ENCODE data around the gene TDRD15.
"Not testable (repeated sequence)": the region's sequence is repeated elsewhere in the genome, so short reads cannot be mapped to it uniquely, and the experiment has no call there.

TDRD15 gene

DNA sequence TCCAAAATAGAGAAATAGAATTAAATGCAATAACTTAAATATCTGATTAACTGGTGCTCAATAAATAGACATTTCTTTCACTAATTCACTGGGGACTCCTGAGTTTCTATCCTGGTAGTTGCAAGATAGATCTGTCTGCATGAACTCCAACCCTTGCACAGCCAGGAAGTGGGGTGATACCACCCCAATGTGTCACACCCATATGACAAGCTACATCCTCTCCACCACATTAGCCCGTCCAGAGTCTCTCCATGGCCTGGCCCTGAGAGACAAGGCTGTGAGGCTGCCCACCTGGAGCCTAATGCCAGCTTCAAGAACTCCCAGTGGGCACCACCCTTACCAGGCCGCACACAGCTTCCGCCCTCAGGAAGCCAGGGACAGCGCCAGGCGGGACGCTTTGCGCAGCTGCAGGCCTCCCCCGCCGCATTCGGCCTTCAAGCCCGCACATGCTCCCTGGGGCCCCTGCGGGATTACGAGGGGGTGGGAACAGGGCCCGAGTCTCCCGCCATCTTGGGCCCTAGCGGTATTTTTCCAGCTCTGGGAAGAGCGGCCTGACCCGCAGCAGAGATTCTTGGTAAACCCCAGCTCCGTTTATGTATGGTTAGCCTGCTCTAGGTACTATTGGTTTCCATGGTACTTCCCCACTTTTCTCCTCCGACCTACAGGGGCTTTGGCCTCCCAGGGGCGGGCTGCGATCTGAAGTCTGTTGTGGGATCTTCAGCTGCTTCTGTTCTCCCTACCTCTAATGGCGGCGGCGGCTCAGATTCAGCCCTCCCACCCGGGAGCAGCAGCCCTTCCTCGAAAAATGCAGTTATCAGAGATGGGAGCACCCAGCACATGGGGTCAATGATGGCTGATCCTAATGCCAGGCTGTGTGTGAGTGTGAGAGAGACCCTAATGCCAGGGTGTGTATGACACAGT is at the start of gene TDRD15:
TSS of gene TDRD15 (plus strand) at position 496 of the 921 bp plus-strand sequence. CDS start 13,500 bp downstream, outside the sequence.
- no peak for DNase-seq

DNA sequence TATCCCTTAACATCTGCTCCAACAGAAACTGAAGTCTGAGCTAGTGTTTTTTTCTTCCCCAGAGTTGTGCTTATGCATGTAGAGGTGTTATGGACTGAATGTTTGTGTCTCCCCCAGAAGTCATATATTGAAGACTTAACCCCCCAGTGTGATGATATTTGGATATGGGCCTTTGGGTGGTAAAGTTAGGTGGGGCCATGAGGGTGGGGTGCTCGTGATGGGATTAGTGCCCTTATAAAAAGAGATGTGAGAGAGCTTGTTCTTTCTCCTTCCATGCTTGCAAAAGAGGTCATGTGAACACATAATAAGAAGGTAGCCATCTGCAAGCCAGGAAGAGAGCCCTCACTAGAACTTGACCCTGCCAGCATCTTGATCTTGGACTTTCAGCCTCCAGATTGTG is 45.5 kb upstream of the TDRD15 start:
- no peak for DNase-seq

DNA sequence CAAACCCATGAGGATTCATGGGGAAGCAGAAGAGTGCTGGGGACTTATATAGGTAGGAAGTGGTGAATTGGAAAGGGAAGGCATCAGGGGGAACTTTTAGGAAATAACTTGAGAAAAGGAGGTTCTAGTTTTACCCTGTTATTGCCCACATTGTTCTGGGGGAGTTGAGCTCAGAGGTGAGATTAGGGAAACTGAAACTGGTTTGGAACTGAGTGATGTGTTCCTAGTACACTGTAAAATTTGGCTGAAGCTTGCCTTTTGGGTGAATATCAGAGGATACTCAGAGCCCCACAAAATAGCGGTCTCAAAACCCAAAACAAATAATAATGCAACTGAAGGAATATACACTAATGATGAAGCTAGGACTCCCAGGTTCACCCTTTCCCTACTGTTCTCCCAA is 40.3 kb upstream of the TDRD15 start:
- no peak for DNase-seq

DNA sequence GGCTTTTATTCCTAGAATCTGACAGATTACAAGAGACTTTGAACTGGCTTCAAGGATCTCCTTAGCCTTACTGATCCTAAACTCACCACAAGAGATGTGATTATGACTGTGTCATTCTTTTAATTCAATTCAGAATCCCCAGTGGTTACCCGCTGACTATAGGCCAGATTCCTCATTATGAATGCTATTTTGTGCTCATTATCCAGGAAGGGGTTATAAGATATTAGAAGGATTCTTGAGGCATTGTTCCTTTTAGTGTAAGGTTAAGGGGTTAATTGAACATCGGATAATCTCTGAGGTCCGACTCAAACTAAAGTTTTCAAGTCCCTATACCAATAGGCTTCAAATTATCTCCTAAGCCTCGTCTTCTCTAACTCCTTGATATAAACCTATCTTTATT is 39.4 kb upstream of the TDRD15 start:
- DNase-seq: no peak

DNA sequence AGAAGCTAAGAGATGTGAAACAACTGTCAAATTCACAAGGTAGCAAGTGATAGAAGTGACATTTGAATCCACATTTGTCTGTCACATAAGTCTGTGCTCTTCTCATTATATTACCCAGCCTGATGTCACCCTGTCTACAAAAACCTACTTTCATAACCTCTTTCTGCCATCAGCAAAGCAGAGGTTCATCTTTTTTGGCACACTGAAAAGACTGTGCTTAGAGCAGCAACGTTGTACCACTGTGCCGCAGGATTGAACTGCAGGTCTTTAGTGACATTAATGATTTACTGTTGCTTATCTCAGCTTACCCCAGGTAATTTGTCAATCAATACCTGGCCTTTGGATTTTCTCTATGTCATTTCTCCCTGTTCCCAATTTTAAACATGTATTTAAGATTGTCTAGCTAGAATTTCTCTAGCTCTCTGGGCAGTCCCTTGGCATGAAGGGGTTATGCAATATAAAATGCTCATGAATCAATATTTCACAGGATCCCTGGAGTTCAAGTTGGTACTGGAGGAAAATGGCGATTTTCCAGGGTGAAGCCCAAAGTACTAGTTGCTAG is 31.4 kb upstream of the TDRD15 start:
- no peak for DNase-seq

DNA sequence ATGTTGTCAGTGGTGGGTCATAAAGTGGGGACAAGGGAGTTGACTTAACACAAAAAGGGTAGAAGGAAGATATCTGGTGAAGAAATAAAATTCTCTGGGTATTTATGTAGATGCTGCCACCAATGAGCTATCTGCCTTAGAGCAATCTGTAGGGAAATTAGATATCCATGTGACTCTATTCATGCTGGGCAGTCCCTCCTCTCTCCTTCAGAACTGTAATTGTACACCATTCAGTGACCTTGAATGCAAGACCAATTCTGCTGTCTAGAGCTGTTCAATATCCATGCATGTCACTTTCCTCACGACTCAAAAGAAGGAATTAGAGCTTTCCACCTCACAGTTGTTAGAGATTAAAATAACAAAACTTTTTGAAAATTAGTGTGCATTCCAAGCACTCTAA is 28.6 kb upstream of the TDRD15 start:
- no peak for DNase-seq

DNA sequence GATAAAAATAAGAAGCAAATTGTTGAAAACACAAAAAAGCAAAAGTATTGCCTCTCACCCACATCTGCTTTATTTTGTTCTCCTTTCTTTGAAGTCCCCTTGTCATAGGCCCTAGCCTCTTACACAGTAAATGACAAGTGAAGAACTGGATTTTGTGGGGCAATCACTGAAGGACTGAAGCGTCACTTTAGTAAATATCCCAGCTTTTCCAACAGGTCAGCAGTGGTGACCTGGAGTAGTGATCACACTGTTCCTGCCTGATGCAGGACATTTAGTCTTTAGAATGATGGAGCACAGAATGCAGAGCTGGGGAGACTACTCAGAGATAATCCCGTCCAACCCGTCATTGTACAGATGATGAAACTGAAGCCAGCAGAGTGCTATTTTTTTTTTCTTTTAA is 28.1 kb upstream of the TDRD15 start:
- no peak for DNase-seq

DNA sequence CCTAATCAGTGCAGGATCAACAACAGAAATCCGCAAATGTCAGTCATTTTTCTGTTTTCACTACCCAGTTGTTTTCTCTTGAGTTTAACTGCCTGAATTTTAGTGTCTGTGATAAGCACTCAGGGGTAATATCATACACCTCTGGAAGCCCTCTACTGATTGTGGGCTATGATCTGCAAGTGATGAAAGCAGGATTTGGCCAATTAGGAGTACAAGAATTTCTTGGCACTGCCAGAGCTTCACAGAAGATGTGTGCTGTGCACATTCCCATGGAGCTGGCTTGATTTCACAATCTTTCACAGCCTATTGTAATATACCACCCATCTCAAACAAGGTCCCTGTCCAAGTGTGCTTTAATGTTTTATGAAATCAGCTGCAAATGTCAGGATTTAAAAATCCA is 27.3 kb upstream of the TDRD15 start:
- DNase-seq: no peak

DNA sequence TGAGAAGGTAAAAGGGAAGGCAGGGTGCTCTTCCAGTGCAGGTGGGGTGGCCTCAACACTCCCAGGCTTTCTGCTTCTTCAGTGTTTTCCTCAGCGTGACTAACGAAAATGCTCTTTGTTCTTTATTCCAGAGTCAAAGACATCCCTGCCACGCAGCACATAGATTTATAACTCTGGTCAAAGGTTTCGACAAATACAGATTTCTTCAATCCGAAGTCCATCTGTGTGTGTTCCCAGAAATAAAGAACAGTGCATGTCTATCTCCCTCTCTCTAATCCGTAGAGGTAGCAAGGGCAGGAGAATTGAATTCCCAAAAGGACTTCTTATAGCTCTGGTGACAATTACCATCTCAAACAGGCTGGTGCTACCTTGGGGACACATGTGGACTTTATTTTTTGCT is 26.4 kb upstream of the TDRD15 start:
- no peak for DNase-seq

DNA sequence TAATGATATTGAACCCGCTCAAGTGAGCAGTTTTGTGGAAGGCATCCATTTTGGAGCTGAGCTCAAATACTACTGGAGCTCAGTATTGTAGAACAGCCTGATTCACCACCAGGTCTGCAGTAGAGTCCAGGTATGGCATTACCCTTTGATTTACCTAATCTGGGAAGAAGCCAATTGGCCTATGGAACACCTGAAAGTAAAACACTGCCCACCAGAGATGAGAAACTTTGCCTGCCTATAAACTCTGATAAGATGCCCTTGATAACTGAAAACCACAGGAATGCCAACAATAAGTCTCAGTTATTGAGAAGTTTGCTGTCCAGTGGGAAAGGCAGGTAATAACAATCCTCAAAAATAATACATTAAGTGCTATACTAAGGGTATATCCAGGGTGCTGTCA is 25.5 kb upstream of the TDRD15 start:
- DNase-seq: no peak

DNA sequence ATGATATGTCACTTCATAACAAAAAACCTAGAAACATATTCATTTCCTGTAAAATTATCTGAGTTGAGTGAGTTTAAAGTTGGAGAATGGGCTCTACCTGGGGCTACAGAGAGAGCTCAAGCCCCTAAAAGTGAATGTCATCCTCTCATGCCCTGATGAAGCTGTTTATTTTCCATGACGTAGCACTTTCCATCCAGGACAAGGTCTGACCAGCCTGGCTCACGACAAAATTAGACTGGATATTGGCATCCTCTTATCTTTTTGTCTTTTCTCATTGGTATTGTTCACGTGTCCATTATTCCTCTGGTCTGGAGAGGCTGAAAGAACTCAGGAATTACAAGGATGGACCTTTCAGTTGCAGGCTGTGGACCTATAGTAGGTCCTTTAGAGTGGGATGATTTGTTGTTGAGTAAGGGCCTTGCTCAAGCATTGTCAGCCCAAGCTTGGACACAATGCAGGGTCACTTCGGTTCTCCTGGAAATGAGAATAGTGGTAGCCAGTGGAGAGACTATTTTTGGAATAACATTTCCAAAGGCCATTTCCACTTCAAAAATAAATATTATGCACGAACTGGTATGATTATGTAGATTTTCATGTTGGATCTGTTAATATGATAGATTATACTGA is 24.4 kb upstream of the TDRD15 start:
- DNase-seq: no peak

DNA sequence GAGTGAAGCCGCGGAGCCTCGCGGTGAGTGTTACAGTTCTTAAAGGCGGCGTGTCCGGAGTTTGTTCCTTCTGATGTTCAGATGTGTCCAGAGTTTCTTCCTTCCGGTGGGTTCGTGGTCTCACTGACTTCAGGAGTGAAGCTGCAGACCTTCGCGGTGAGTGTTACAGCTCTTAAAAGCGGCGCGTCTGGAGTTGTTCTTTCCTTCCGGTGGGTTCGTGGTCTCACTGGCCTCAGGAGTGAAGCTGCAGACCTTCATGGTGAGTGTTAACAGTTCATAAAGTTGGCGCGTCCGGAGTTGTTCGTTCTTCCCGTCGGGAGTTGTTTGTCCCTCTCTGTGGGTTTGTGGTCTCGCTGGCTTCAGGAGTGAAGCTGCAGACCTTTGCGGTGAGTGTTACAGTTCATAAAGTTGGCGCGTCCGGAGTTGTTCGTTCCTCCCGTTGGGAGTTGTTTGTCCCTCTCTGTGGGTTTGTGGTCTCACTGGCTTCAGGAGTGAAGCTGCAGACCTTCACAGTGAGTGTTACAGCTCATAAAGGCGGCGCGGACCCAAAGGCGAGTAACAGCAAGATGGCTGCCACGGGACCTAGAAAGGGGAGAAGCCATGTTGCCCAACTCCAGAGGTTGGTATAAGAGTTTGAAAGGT is 22.1 kb upstream of the TDRD15 start:
- not testable (repeated sequence) for DNase-seq

DNA sequence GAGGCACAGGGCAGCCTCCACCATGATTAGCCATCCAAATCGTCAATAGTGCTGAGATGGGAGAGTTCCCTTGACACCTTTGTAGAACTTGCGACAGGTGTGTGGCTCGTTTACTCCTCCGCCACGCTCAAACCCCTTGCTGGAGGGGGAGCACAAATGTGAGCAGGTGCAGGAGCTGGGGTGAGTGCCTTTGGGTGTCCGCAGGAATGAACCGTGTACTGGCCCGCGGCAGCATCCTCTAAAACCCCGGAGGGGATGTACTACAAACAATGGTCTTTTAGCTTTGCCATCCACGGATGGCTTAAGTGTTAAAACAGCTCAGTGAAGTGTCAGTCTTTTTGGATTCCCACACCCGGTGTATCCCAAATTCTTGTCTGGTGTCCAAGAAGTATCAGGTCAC is 21.4 kb upstream of the TDRD15 start:
- DNase-seq: no peak

DNA sequence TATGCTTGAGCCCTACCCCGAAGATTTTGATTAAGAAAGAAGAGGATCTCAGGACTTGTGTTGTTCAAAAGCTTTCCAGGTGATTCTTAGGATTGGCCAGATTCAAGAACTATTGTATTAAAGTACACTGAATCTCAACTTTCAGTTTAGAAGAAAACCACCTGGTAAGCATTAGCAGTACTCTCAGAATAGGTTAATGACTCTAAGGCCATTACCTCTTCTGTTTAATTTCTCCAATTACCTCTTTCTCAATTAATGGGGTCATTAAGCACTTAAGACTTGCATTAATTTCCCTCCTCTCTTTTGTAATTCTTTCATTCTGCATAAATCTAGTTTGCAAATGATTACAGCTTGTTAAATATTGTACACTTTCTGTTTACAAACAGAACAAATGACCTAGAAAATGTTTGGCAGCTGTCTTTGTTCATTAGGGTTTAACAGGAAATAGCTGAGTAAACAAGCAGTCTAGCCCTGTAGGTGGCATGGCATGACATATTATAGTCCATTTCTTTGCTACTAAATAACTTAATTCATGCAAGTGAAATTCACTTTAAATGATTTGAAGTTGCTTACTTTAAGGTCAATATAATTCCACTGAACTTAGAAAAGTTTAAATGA is 20.4 kb upstream of the TDRD15 start:
- no peak for DNase-seq

DNA sequence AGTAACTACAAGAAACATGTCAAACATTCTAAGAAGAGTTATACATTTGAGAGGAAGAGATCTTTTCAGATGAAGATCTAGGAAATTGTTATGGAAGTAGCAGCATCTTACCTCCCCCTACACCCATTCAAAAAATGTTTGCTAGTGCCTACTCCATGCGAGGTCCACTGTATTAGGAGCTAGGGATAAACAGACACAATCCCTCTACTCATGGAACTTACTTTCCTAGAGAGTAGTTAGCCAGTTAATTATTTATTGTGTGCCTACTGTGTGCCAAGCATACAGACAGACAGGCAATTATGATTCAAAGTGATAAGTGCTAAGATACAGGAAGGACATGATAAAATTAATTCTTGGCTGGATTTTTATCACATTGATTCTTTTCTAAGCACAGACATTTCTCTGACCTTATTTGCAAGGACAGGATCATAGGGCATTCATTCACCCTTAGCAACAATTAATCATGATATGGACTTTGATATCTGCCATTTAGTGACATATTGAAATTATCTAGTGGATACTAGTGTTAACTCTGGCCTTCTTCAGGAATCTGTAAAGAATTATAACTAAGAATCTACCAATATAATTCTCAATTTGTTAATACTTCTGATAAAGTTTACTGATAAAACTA is 19.6 kb upstream of the TDRD15 start:
- DNase-seq: no peak

DNA sequence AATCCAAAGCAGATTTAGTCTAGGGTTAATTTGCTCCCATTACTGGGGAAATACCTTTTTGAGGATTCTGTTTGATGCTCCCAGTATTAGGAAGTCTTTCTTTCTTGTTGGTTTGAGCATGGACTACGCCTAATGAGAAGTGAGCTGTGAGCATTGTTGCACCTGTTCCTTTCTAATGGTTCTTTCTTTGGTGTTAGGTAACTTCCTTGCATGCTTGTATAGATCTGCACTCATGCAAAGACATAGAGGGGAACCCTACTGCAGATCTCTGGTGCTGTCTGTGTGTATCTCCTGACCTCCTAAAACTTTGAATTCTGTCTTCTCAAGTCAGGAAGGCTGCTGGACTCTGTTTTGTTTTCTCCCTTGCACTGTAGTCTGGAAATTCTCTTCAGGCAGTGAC is 12.8 kb upstream of the TDRD15 start:
- no peak for DNase-seq

DNA sequence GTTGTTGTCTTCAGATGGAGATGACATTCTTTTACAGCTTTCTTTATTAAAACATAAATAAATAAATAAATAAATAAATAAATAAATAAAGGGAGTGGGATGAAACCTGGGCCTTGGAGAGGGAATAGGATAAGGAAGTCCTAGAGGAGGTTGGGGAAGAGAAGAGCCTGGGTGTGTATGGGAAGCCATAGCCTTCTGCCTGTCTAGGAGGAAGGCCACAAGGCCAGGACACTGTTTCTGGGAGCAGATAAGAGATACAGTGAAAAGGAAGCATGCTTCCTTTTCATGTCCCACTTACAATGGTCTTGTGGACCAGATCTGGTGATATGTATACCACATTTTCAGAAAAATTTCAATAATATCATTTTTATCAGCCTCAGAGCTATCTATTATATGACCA is 6.1 kb upstream of the TDRD15 start:
- no peak for DNase-seq

DNA sequence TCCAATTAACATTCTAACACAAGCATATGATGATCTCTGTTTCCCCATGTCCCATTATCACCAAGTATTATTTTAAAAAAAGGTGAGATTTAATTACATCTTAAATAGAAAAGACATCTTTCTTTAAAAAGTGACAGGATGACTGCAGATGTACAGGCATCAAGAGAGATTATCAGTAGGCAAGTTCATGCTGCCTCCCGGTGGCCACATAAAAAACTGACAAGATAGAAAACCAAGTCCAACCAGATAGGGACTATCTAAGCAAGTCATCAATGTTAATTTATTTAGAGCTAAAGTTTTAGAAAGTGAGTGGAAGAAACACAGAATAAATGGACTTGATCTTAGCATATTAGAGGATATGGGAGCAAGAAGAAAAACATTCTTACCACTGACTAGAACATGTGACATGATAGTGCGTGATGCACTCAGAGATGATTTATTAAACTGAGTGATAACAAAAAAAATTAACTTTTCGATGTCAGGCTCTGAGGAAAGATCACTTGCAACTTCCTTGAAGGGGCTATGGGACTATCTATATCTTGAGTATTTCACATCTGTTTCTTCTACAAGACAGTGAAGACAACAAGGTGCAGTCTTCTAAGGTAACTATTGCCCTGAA is 5.4 kb upstream of the TDRD15 start:
- DNase-seq: no peak

DNA sequence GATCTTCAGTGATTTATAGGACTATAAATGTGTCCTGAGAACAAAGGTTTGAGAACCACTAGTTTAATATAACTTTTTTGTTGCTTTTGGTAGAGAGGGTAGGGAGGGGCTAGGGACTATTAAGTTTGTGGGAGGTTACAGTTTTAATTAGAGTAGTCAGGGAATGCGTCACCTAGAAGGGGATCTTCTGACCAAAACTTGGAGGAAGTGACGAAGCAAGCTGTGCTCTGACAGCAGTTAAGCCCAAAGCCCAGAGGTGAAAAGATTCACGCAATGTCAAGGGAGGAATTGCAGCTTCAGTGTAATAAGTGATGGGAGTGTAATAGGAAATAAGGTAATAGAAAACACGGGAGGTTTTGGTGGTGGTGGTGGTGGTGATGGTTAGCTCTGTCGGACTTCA is 8.1 kb downstream of the TDRD15 start:
- DNase-seq: no peak

DNA sequence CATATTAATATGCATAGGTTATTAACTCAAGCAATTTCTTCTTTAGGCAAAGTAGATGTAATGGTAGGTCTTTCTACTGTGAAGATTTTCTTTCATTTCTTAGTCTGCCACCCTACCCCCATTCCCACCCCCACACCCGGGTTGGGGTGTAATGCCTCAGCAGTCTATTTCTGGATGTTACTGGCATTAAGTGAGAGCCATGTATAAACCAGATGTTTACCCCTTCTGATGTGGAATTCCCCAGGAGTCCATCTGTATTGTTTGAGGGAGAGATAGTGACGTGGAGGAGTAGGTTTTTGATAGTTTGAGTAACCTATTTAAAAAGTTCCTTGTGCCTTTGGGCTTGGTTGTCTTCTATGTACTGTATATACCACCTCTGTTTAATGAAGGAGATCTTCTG is 11.8 kb downstream of the TDRD15 start:
- no peak for DNase-seq

DNA sequence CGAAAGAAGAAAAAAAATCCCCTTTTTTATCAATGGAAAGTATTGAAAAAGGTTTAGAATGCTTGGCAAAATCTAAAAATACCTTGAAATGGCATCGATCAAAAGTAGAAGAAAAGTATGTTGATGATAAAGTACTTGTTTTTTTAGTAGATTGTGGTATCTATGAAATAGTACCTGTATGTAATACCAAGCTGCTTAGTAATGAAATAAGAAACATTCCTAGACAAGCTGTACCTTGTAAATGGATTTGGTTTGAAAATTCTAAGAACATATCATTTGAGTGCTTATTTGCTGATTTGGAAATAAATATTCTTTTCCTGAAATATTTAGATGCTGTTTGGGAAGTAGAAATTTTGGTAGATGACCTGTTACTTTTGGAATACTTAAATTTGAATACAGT is 18.4 kb downstream of the TDRD15 start:
- DNase-seq: no peak

DNA sequence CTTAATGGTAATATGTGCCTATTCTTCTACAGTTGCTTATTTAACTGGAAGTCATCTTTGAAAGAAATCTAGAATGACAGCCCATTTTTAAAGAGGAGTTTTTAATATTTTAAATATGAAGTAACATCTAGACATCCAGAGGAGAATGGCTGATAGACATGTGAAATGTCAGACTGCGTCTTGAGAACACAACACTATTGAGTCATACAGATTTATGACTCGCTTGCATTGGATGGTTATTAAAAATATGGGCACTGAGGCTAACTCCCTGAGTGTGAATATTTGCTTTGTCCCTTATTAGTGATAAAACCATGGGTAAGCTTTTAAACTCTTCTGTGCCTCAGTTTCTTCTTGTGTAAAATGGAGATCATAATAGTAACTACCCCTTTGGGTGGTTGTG is 22.9 kb downstream of the TDRD15 start:
- DNase-seq: no peak
